Upper lobe of left lung (tissue), 6 donors: ENCODE measurements around the gene MOV10L1. TPM values are rescaled to one million over a fixed set of nuclear protein-coding genes. Genes with fewer than 3 reads are reported as not detected.

Source experiments
- ATAC-seq, 2 donors: fragments of 200-7000 bp; cut with Tn5 transposase; one replicate each; pipeline ENCODE4 v1.9.1; 2022; ENCODE audit warnings: mild to moderate bottlenecking in 2 of 2, moderate library complexity in 2 of 2; ENCODE audit not compliant: low FRiP score in 2 of 2
- DNase-seq, 2 donors: peaks; one replicate each; pipeline ENCODE4 v3.0.0-alpha.2; 2019 to 2020
- H3K27ac ChIP-seq, 4 donors: fragments of 200-600 bp; sonication (generic); one replicate each; pipeline ENCODE4 v1.5.1; 2016 to 2019
- H3K27me3 ChIP-seq, 4 donors: fragments of 200-600 bp; sonication (generic); one replicate each; pipeline ENCODE4 v1.5.1; 2017 to 2019
- H3K36me3 ChIP-seq, 4 donors: fragments of 200-600 bp; sonication (generic); one replicate each; pipeline ENCODE4 v1.5.1; 2016 to 2019
- H3K4me1 ChIP-seq, 4 donors: fragments of 200-600 bp; sonication (generic); one replicate each; pipeline ENCODE4 v1.5.1; 2018 to 2019
- H3K4me3 ChIP-seq, 4 donors: fragments of 200-600 bp; sonication (generic); one replicate each; pipeline ENCODE4 v1.5.1; 2017 to 2019; ENCODE audit warnings: mild to moderate bottlenecking in 2 of 4, moderate library complexity in 1 of 4
- H3K9me3 ChIP-seq, 4 donors: fragments of 200-600 bp; sonication (generic); one replicate each; pipeline ENCODE4 v1.5.1; 2018 to 2019
- CTCF ChIP-seq, 6 experiments: fragments of 450-650 bp in 4 of 6; fragments of 200-600 bp in 2 of 6; sonication (generic) in 2 of 6; IDR thresholded peaks; one replicate each; pipeline ENCODE4 v1.5.1; 2016 to 2019; ENCODE audit warnings: antibody characterized with exemption in 6 of 6
- EP300 ChIP-seq, 4 donors: sonication (generic); formaldehyde crosslinking; IDR thresholded peaks; one replicate each; pipeline ENCODE4 v1.5.1; 2017; ENCODE audit warnings: antibody characterized with exemption in 4 of 4, control low read depth in 2 of 4
- POLR2A ChIP-seq, 4 donors: fragments of 450-650 bp; IDR thresholded peaks; one replicate each; pipeline ENCODE4 v1.5.1; 2016 to 2017; ENCODE audit warnings: antibody characterized with exemption in 4 of 4, mild to moderate bottlenecking in 2 of 4
- POLR2AphosphoS5 ChIP-seq, 2 donors: sonication (generic); formaldehyde crosslinking; IDR thresholded peaks; one replicate each; pipeline ENCODE4 v1.5.1; 2017; ENCODE audit warnings: antibody characterized with exemption in 2 of 2
- WGBS, 2 donors: methylation state at CpG; one replicate each; pipeline ENCODE4 v1.1.5; 2017 to 2018; 5-methylcytosine and 5-hydroxymethylcytosine counted together
- total RNA-seq, 6 donors: library from RNA; depleted of rRNA in 4 of 6; stranded (reverse); fragments of >200 nt in 4 of 6; gene quantifications; one replicate each; pipeline versions ENCODE4 v1.1.0 to v1.2.1, GENCODE V29; 2016 to 2021
- donor health status: DM: no; HTN: no; CAD: no; lungs with moderate emphysema.
- donor health status: DM: no; HTN: yes; CAD: no; lungs with severe emphysema.

MOV10L1 gene
- total RNA-seq, 6 donors from 2014 or later, result 0.47 to 3.1 (median 1.8) TPM; not detected in 1

GRCh38 chr22:50185375-50186087, 95.7 kb downstream of the MOV10L1 start, which contains the start of gene TRABD:
Gene TRABD, plus strand, starts transcription at chr22:50185913. Its CDS starts 7,148 bp downstream, at chr22:50193061.
- H3K9me3 ChIP-seq, result no peaks in the 10 kb centered on the region
- ATAC-seq (peak; percentile 84 to 92), DNase-seq (peak; percentile 91 to 98)
- no peaks in the 10 kb centered on the region for H3K27me3 ChIP-seq
- peak within 1 kb of the TSS; percentile 73 to 95 (median 74) for H3K4me3 ChIP-seq
- WGBS, 2 donors, result 0 to 4% methylated on average over 13 to 30 of the region's 90 CpGs
- H3K27ac ChIP-seq, result peak within 1 kb of the TSS; percentile 53 to 89 (median 84)
- no peaks in the 10 kb centered on the region for H3K36me3 ChIP-seq
- TF ChIP-seq EP300 (IDR thresholded peaks at IDR 0.05) (no peak), POLR2A (IDR thresholded peaks at IDR 0.05) (peak in 1 of 4 donors; percentile 24), POLR2AphosphoS5 (IDR thresholded peaks at IDR 0.05) (peak; percentile 11 to 28), CTCF (IDR thresholded peaks at IDR 0.05) (no peak)
- H3K4me1 ChIP-seq, result peaks cover 46 to 67% (median 54%) of the 10 kb centered on the region in 4 donors

- ATAC-seq (no peak), DNase-seq (peak in 1 of 2 donors; percentile 89)
- WGBS, 2 donors, result 2 to 6% methylated on average over 22 to 23 of the region's 47 CpGs
- Histone ChIP-seq H3K4me1 (peaks cover 53 to 74% (median 60%) of the 10 kb centered on the region in 4 donors), H3K36me3 (no peaks in the 10 kb centered on the region), H3K4me3 (peak overlapping the region; percentile 73 to 95 (median 74)), H3K9me3 (no peaks in the 10 kb centered on the region), H3K27me3 (no peaks in the 10 kb centered on the region), H3K27ac (peak overlapping the region; percentile 53 to 89 (median 80))
- TF ChIP-seq POLR2A (IDR thresholded peaks at IDR 0.05) (no peak), CTCF (IDR thresholded peaks at IDR 0.05) (no peak)
Measured at GRCh38 chr22:50186181-50186714, 96.4 kb downstream of the MOV10L1 start.

- Histone ChIP-seq H3K27ac (peak overlapping the region; percentile 53 to 89 (median 80)), H3K4me3 (peak overlapping the region; percentile 73 to 95 (median 74)), H3K36me3 (no peaks in the 10 kb centered on the region), H3K9me3 (no peaks in the 10 kb centered on the region), H3K27me3 (no peaks in the 10 kb centered on the region), H3K4me1 (peaks cover 54 to 81% (median 67%) of the 10 kb centered on the region in 4 donors)
- peak in 1 of 2 donors; percentile 82 for DNase-seq
- no peak for TF ChIP-seq POLR2AphosphoS5 (IDR thresholded peaks at IDR 0.05)
- TF ChIP-seq POLR2A (IDR thresholded peaks at IDR 0.05), result no peak
- no peak for TF ChIP-seq CTCF (IDR thresholded peaks at IDR 0.05)
- no peak for TF ChIP-seq EP300 (IDR thresholded peaks at IDR 0.05)
- WGBS, 2 donors, result 39 to 43% methylated on average over 6 to 21 of the region's 26 CpGs
- ATAC-seq, result no peak
Measured at GRCh38 chr22:50186761-50187523, 97.1 kb downstream of the MOV10L1 start.

DNA sequence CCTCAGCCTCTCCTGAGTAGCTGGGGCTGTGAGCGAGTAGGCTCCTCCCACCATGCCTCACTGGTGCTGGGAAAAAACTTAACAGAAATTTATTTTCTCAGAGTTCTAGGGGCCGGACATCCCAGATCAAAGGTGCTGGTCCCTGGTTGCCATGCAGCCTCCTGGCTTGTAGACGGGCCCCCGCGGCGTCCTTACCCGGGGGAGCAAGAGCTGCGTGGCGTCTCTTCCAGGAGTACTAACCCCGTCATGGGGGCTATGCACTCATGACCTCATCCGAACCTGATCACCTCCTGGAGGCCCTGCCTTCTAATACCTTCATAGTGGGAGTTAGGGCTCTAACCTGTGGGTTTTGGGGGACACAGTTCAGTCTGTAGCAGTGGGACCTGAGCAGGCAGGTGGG, 98.5 kb downstream of the MOV10L1 start:
- Histone ChIP-seq H3K9me3 (no peaks in the 10 kb centered on the region), H3K27me3 (no peaks in the 10 kb centered on the region), H3K4me3 (no peak overlapping the region), H3K4me1 (peaks cover 54 to 86% (median 71%) of the 10 kb centered on the region in 4 donors), H3K36me3 (peaks cover 0 to 9% (median under 1%) of the 10 kb centered on the region in 4 donors), H3K27ac (peak overlapping the region in 2 of 4 donors; percentile 27 to 89)
- TF ChIP-seq POLR2AphosphoS5 (IDR thresholded peaks at IDR 0.05), result no peak
- no peak for TF ChIP-seq EP300 (IDR thresholded peaks at IDR 0.05)
- no peak for TF ChIP-seq CTCF (IDR thresholded peaks at IDR 0.05)
- no peak for TF ChIP-seq POLR2A (IDR thresholded peaks at IDR 0.05)
- 90 to 97% methylated on average over 7 to 11 of the region's 11 CpGs for WGBS, 2 donors
- DNase-seq (peak in 1 of 2 donors; percentile 62), ATAC-seq (no peak)
